Hippocampal formation (tissue), 2 donors: ENCODE measurements around the gene CA5A.
"Not testable (repeated sequence)": the region's sequence is repeated elsewhere in the genome, so short reads cannot be mapped to it uniquely, and the experiment has no call there.

Source experiments
- DNase-seq, 2 donors: peaks; one replicate each; lab custom pipeline; 2025; lab: John Stamatoyannopoulos, UW

Gene CA5A

DNA sequence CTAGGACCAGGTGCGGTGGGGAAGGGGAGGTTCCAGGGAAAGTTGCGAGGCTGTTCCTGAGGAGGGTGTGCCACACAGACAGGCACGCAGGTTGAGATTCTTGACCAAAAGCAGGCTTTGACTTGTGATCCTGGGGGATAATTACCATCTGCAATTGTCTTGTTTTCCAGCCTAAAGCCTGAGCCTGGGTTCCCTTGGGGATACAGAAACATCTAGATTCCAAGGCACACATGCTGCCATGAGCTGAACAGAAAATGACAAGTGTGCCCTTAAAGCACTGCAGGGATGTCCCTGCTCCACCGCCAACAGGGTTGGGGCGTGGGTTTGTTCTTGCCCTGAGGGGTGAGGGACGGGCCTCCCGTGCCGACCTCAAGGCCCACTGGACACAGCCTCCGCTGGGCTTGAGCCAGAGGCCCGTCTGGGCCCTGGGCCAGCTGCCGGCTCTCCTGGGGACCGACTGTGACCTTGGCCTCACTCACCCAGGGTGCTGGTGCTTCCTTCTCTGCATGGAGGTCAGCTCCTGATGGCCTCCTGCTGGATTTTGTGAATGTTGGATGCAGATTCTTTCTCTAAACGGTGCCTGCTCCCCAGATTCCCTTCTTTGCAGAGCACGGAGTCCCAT lies 14.0 kb downstream of the CA5A start:
- no peak for DNase-seq

DNA sequence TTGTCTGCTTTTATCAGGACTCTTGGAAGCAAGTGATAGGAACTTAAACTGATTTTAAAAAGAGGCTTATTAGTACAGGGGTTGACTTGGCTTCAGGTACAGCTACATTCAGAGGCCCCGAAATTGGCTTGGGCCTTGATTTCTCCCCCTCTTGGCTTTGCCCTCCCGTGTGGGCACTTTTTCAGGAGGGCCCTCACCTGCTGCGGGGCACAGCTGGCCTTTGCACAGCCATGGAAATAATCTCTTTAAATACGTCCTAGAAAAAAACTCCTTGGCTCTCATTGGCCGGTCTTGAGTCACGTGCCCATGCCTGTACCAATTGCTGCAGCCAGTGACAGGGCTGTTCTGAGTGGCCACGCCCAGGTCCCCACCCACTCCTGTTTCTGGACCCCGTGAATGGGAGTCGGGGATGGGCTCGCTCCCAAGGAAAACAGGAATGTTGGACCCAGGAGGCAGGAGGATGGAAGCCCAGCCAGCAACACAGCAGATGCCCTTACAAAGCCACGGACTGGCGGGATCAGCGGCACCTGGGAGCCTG lies 15.0 kb downstream of the CA5A start:
- DNase-seq: no peak

DNA sequence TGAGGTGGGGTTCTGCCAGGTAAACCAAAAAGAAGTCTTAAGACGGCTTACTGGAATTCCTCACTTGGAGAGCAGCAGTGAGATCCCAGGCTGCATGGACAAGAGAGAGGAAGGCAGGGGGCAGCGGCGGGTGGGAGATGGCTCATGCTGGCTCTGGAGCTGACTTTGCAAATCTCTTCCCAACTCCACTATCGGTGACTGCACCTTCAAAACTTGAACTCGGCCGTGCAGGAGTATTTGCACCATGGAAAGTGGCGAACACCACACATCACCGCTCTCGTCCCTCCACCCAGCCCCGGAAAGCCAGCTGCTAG lies 16.7 kb downstream of the CA5A start:
- no peak for DNase-seq

DNA sequence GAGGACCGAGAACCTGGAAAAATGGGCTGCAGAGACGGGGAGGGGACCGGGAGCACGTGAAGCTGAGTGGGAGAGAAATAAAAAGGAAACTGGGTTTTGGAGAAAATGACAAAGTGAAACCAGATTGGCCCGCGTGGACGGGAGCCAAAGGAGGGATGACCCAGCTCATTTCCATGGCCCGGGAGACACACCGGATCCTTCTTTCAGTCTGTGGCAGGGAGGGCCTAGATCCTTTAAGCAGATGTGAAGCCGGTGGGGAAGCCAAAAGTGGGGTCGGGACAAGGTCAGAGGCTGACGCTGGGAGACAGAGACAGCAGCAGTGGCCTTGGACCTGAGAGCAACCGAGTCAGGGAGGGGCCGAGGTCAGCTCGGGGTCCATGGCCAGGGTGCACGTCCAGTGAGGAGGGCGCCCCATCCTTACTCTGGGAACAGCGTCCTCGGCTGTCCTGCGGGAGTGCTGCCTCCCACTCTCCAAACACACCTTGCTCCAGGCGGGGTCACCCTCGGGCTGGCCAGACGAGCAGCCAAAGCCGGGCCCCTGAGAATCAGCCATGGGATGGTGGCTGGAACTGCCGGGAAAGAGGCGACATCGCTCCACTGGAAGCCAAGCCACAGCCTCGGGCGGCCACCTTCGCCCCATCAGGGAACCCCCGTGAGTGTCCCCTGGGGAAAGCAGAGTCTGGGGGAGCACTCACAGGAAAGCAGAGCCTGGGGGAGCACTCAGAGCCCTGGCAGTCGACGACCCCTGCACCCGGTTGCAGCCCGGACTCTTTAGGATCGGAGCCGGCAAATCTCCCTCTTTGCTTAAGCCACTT lies 17.3 kb downstream of the CA5A start:
- DNase-seq: no peak

DNA sequence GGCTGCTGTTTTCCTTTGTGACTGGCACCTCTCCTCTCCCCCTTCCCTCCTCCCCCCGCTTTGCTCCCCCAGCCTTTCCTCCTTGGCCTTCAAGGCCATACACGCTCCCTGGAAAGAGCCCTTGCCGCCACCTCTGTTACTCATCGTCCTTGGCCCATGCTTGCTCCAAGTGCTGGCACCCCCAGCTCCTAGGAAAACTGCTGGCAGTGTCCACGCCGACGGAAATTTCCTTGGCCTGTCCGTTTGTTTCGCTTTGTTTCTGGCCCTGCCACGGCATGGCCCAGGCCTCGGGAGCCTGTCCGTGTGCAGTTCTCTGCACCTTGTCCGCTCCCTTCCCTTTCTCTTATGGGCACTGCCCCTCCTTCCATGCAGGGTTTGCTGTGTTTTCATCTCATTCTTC lies 18.0 kb downstream of the CA5A start:
- DNase-seq: peak in 1 of 2 donors; percentile 8

DNA sequence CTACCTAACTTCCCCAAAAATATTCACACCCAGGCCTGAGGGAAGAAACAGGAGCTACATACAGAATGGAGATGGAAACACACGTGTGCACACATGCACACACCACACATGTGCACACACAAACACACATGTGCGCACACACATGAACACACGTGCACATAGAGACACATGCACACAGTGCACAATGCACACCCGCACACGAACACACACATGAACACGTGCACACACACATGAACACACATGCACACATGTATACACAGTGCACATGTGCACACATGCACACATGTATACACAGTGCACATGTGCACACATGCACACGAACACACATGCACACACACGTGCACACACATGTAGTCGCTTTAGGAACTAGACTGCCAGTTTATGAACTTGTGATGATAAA lies 18.8 kb downstream of the CA5A start:
- no peak for DNase-seq

DNA sequence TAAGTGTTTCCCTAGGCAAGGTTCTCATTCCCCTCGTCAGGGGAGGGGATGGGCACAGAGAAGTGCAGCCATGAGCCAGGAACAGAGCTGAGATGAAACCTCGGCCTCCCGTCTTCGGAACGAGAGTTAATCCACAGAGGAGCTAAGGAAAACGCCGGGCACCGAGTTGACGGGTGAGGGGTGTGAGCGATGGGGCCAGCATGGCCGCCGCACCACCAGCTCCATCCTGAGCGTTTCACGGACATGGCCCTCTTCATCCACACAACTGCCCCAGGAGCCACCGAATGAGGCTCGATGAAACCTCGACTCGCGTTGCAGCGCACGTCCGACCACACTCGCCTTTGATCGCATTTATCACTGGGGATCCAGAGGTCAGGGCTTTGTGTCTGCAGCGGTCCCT lies 21.5 kb downstream of the CA5A start:
- DNase-seq: no peak

DNA sequence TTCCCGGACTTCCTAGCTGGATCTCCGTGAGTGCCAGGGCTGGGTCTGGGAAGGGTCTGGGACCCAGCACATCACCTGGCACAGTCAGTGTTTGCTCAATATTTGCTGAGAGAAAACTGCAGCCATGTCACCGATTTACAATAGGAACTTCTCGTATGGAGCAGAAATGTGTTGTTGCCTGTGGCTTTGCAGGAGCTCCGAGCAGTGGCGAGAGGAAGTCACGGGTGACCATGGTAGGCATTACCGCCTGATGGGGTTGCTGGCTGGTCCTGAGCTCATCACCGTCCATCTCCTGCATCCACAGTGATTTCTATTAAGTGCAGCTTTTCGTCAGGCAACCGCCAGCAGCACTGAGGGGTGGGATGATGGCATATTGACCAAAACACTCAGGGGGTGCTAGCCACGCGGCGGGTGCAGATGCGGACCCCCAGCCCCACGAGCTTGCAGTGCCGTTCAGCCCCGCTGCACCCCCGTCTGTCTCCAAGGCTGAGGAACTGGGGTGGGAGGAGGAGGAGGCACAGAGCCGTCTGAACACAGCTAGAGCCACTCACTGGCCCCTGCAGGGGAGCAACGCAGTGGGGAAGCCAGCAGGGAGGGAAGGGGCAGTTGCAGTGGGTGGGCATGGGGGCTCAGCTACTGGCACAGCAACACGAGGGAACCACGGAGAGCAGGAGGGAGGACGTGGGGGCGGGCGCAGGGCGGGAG lies 22.2 kb downstream of the CA5A start:
- DNase-seq: not testable (repeated sequence)

DNA sequence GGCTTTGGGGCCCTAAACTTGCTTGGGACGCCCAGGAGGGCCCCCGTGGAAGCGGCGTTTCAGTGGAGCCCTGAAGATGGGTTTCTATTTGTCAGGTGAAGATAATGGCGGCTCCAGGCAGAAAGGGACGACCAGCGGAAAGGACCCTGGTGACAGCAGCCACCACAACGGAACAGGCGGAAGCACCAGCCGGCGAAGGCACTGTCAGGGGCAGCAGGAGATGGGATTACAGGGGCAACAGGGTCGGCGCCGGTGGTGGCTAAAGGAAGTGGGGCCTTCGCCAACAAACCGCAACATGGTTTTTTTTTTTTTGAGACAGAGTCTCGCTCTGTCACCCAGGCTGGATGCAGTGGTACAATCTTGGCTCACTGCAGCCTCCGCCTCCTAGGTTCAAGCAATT lies 23.6 kb downstream of the CA5A start:
- DNase-seq: not testable (repeated sequence)

DNA sequence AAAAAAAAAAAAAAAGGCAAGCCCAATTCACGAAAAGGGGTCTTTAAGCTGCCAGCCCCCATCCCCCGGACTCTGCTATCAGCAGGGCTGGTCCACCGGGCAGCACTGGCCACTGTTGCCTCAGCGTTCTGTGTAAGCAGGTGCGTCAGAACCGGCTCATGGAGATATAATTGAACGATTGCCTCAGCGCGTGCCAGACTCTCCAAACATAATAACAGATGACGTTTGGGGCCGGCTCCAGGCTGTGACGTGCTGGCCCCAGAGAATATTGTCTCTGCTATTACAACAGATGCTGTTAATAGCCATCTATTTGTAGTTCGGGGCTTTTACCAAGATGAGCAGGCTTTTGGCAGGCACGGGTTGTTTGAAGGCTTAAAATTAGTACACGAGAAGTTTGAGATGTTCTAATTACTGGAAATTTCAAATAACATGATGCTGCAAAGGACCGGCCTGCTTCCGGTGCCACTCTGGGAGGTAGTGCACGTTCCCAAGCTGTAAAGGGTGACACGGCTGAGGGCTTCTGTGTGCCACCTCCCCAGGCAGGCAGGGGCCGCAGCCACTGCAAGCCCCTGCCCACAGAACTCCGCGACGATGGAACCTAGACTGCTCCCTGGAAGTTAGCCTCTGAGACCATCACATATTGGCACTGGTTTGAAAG lies 25.1 kb downstream of the CA5A start:
- not testable (repeated sequence) for DNase-seq

DNA sequence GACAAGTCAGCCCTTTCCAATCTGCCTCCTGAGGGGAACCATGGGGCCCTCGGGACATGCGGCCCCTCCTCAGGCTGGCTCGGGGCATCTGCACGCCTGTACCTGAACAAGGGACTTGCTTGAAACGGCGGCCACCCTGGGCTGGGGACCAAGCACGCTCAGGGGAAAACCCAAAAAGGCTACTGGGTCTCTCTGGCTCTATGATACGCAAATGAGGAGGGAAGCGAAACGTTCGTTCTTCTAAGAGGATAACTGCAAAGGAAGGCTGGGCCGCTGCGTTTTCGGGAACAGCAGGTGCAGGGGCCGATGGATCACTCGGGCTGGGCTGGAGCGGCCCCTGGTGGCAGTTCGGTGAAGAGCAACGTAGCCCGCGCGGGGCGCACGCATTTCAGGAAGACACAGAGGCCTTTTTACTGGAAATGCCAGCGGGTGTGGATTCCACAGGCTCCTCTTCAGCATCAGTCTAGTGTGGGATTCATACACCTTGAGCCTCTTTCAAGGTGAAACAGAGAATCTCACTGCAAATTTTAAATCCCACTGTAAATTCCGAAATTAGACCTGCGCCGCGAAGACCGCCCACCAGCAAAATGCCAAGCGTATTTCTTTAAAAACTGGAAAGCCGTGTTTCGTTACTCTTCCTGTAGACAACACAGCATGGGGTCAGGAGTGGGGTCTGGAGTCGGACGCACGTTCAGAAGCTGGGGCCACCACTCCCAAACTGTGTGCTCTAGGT lies 27.0 kb downstream of the CA5A start:
- peak; percentile 6 to 49 for DNase-seq

DNA sequence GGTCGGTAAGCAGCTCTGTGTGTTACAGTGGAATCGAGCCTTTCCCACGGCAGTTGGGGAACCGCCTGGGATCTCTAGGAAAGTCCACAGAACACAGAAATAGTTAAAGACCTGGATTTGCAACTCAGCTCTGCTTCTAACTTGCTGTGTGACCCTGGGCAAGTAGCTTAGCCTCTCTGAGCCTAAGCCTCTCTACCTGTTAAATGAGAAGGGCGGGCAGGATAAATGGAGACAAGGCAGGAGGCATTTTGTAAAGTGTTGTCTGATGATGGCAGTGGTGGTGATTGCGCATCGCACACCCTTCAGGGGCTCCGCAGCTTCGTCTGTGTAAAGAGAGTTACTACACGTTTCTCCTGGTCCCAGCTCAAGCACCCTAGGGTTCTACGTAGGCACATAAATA lies 28.2 kb downstream of the CA5A start:
- not testable (repeated sequence) for DNase-seq

DNA sequence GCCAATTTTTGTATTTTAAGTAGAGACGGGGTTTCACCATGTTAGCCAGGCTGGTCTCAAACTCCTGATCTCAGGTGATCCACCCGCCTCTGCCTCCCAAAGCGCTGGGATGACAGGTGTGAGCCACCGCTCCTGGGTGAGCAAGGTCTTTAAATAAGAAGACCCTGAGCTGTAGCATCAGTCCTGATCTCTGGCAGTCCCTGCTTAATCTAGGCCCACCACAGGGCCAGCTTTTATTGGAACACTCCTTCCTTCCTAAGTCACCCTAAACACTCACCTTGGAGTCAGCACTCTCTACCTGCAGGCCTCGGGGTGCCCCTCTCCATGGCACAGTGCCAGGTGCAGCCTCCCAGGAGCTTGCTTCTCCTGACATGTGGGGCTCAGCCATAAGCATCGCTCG lies 30.8 kb downstream of the CA5A start:
- DNase-seq: not testable (repeated sequence)

DNA sequence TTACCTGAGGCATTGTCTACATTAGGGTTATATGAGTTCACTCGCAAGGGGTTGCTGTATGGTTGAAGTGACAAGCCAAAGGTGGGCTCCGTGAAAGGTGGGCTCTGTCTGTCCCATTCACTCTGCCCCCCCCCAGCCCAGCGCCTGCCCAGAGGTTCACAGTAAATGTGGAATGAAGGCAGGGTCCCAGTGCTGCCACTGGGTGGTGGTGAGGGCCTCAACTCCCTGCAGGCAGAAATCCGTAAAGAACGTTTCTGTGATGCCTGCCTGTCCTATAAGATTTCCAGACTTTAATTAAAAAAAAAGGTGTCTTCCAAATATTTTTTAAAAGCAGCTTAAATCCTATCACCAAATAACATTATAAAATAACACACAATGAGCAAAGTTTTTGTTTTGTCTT lies 31.4 kb downstream of the CA5A start:
- DNase-seq: not testable (repeated sequence)

DNA sequence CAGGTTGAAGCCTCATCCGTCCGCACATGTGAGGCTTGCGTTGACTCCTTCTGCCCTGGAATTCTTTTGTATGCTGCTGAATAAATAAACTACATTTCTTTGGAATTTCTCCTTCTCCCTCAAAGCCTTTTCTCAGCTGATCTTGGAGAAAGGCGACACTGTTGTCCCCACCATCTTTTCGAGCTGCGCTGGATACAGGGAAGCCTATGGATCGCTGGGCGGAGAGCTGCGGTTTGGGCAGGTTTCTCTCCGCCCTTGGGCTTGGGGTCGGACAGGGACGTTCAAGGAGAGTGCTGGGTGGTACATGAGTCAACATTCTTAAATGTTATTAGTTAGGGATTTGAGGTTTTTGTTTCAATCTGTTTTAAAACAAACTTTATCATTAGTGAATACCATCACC lies 35.8 kb downstream of the CA5A start:
- DNase-seq: not testable (repeated sequence)

DNA sequence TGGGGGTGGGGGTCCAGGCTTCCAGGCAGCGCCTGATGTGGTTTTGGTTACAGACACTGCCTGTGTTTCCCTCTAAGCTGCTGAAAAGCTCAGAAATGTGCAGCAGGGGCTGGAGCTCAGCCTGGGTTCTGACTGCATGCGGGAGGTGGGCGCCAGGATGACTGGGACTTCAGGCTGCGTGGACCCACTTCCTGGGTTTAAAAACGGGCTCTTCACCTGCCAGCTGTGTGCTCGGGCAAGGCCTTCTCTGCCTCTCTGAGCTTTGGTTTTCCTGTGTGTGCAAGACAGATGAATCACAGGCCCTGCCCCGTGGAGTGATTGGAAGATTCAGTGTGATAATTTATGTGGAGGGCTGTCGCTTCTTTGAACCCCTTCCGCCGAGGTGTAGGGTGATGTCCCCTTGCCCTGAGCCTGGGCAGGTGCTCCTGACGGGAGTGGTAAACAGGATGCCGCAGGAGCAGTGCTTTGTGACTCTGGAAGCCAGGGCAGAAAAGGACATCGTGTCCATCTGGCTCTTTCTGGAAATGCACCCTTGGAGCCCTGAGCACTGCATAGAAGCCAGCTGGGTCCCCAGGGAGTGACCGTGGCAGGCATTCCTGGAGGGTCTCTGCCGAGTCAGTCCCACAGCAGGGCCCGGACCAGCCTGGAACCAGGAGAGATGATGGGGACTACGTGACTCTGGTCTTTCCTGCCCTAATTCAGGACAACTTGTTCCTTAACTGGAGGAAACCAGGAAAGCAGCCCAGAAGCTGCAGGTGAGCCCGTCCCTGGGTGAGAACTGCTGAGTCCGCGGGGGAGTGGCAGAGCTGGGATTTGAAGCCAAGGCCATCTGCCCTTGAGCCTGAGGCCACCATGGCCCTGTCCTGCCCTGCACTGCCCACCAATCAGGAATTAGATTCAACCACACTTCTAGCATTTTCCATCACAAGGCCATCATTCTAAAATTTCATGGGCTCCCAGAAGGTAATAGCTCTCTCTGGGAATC lies 38.5 kb downstream of the CA5A start:
- no peak for DNase-seq

DNA sequence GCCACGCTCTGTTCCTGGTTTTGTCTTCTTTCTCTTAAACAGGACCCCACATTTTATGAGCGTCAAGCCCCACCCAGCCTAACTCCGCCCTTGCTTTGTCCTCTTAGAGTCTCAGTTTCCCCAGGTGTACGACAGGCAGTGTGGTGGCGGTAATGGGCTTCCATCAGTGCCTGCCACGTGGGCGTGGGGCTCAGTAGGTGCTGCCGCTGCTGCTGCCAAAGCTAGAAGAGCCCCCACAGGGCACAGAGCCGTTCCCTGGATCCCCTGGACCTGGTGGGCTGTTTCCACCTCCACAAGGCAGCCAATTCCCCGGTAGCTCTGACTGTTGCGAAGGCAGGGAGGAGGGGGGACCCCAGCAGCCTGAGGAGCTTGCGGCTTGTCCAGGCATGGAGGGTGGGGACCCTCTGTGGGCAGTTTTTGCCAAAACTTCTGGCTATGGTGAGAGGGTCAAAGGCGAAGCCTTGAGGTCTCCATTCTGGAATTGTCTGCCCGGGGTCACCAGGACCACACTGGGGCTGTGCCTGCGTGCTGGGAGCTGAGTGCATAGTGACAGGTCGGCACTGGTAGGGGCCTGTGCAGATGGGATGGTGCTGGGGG lies 39.3 kb downstream of the CA5A start:
- not testable (repeated sequence) for DNase-seq

DNA sequence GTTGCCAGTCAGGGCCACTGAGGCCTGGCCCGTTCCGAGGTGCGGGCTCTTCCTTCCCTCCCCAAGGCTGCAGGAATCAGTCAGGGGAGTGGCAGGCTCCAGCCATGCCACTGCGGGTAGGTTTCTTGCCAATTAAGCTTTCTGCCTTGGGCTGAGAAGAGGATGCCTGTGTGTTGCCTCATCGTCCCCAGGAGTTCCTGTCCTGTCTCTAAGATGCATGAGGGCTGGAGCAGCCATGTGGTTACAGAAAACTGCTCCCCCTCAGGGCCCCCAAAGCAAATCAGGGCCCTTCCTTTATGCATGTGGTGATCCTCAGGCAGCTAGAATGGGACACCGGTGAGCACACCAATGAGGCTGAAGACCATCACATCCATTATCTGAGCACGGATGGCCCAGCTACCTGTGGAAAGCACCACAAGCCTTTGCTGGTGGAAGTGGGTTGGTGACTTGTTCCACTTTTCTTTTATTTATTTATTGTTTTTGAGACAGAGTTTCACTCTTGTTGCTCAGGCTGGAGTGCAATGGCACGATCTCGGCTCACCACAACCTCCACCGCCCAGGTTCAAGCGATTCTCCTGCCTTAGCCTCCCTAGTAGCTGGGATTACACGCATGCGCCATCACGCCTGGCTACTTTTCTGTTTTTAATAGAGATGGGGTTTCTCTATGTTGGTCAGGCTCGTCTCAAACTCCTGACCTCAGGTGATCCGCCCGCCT lies 40.0 kb downstream of the CA5A start:
- DNase-seq: not testable (repeated sequence)

DNA sequence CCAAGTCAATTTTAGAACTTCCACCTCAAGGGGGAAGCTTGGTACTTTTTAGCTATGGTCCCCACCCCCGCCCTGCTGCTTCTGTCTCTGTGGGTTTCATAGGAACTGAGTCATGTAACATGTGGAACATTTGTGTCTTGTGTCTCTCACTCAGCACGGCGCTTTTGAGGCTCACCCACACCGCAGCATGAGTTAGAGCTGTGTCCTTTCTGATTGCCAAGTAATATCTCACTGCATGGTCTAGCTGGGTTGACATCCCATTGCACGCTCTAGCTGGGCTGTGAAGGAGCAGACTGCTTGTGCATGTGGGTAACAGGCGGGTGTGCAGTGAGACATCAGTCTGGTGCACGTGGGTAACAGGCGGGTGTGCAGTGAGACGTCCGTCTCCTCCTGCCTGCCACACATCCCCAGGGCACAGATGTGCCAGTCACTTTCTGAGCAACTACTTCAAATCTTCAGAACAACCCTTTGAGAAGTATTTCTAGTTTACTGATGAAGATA lies 40.6 kb downstream of the CA5A start:
- peak in 1 of 2 donors; percentile 37 for DNase-seq
